Thyroid gland (tissue), 4 donors: ENCODE data around the gene CHRNG.
A peak's percentile ranks its signal among the peaks of the same experiment; 100 is the strongest.

Experiments used
- POLR2A ChIP-seq, 2 donors: fragments of 450-650 bp; IDR thresholded peaks; one replicate each; pipeline ENCODE4 v1.6.1; 2017; ENCODE audit warnings: antibody characterized with exemption in 2 of 2, mild to moderate bottlenecking in 2 of 2, moderate library complexity in 1 of 2
- TF ChIP-seq, protein P1 (sequence below), 6 experiments: fragments of 200-600 bp in 3 of 6; fragments of 450-650 bp in 3 of 6; sonication (generic) in 3 of 6; IDR thresholded peaks; one replicate each; pipeline ENCODE4 v1.5.1; 2016 to 2019; ENCODE audit warnings: antibody characterized with exemption in 6 of 6, mild to moderate bottlenecking in 2 of 6, inconsistent platforms in 1 of 6, moderate library complexity in 1 of 6

DNA sequence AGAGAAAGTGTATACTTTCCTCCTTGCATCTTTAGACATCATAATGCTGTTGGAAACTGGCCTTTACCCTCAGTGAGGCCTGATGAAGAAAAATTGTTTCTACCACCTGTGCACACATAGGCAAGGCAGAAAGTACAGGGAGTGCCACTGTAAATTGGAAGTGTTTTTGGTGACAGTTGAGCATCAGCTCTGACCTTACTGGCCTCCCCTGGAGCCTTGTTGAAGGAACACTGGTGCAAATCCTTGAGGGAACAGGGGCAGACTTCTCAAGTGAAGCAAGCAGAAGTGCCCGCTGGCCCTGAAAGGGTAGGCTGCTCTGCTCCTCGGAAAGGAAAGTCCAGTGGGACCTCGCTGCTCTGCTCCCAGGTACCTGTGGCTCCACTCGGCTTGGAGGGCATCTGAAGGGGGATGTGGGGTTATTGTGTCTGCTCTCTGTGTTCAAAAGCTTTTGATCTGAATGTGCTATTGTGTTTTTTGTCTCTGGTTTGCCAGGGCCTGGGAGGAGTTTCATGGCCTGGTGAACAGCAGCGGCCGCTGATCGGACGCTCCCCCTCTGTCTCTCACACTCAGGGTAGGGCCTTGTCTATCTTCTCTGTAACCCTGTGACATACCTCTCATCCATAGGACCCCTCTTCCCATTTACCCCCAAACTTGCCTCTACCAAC is 34.4 kb downstream of the CHRNG start:
- TF ChIP-seq, protein P1, sequence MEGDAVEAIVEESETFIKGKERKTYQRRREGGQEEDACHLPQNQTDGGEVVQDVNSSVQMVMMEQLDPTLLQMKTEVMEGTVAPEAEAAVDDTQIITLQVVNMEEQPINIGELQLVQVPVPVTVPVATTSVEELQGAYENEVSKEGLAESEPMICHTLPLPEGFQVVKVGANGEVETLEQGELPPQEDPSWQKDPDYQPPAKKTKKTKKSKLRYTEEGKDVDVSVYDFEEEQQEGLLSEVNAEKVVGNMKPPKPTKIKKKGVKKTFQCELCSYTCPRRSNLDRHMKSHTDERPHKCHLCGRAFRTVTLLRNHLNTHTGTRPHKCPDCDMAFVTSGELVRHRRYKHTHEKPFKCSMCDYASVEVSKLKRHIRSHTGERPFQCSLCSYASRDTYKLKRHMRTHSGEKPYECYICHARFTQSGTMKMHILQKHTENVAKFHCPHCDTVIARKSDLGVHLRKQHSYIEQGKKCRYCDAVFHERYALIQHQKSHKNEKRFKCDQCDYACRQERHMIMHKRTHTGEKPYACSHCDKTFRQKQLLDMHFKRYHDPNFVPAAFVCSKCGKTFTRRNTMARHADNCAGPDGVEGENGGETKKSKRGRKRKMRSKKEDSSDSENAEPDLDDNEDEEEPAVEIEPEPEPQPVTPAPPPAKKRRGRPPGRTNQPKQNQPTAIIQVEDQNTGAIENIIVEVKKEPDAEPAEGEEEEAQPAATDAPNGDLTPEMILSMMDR (IDR thresholded peaks at IDR 0.05): no peak
- TF ChIP-seq POLR2A (IDR thresholded peaks at IDR 0.05): peak in 1 of 2 donors; percentile 22
